HepG2 (cell line): ENCODE measurements around the gene FAM131C. TPM values are rescaled to one million over a fixed set of nuclear protein-coding genes. Genes with fewer than 3 reads are reported as not detected.

Experiments
- ASH2L ChIP-seq: fragments of 300-600, 200-600 bp; sonication (generic); IDR thresholded peaks from 2 replicates; pipeline ENCODE4 v1.7.0; 2017; ENCODE audit warnings: low read depth, mild to moderate bottlenecking, moderate library complexity, mixed read lengths, low read length; ENCODE audit not compliant: insufficient read length
- BORCS8-MEF2B ChIP-seq: sonication (generic); formaldehyde crosslinking; IDR thresholded peaks from 2 replicates; pipeline ENCODE4 v1.8.0; 2022; ENCODE audit warnings: mild to moderate bottlenecking, missing genetic modification reagents
- EEA1 ChIP-seq: sonication (generic); formaldehyde crosslinking; IDR thresholded peaks from 2 replicates; pipeline ENCODE4 v1.5.1; 2020; ENCODE audit warnings: mild to moderate bottlenecking, missing genetic modification reagents, borderline replicate concordance
- ETV5 ChIP-seq: IDR thresholded peaks from 2 replicates; pipeline ENCODE4 v1.6.1; 2018; ENCODE audit warnings: missing biosample characterization, missing genetic modification reagents, inconsistent platforms, borderline replicate concordance
- GABPB1 ChIP-seq: IDR thresholded peaks from 2 replicates; pipeline ENCODE4 v1.6.1; 2016; ENCODE audit warnings: mild to moderate bottlenecking, missing genetic modification reagents, moderate library complexity, missing compliant biosample characterization
- HHEX ChIP-seq: IDR thresholded peaks from 2 replicates; pipeline ENCODE4 v1.6.1; 2016; ENCODE audit warnings: control low read depth
- HNRNPH1 ChIP-seq: fragments of 200-400 bp; formaldehyde crosslinking; optimal IDR thresholded peaks from 2 replicates; pipeline ENCODE3; 2017; ENCODE audit warnings: mild to moderate bottlenecking, low read depth, low read length
- HNRNPK ChIP-seq: fragments of 200-400 bp; formaldehyde crosslinking; IDR thresholded peaks from 2 replicates; pipeline ENCODE4 v1.6.1; 2018; ENCODE audit warnings: low read length, low read depth, moderate library complexity, mild to moderate bottlenecking; ENCODE audit not compliant: poor library complexity, severe bottlenecking
- ISX ChIP-seq: sonication (generic); formaldehyde crosslinking; conservative IDR thresholded peaks from 2 replicates; pipeline ENCODE4 v1.5.0; 2020; ENCODE audit warnings: missing genetic modification reagents
- JUNB ChIP-seq: sonication (generic); formaldehyde crosslinking; IDR thresholded peaks from 2 replicates; pipeline ENCODE4 v1.8.0; 2022; ENCODE audit warnings: missing genetic modification reagents, mild to moderate bottlenecking, borderline replicate concordance
- KLF13 ChIP-seq: sonication (generic); formaldehyde crosslinking; IDR thresholded peaks from 2 replicates; pipeline ENCODE4 v1.4.0; 2020; ENCODE audit warnings: mild to moderate bottlenecking, missing genetic modification reagents
- MATR3 ChIP-seq: sonication (generic); formaldehyde crosslinking; IDR thresholded peaks from 2 replicates; pipeline ENCODE4 v1.4.0; 2020; ENCODE audit warnings: missing genetic modification reagents
- MYC ChIP-seq: sonication (generic); formaldehyde crosslinking; IDR thresholded peaks from 2 replicates; pipeline ENCODE4 v1.9.0; 2021; ENCODE audit warnings: missing genetic modification reagents, borderline replicate concordance
- NFKBIZ ChIP-seq: IDR thresholded peaks from 2 replicates; pipeline ENCODE4 v1.6.1; 2018; ENCODE audit warnings: missing genetic modification reagents, missing compliant biosample characterization
- SIX4 ChIP-seq: sonication (generic); formaldehyde crosslinking; IDR thresholded peaks from 2 replicates; pipeline ENCODE4 v1.4.0; 2020; ENCODE audit warnings: missing genetic modification reagents
- SNAI1 ChIP-seq: sonication (generic); formaldehyde crosslinking; IDR thresholded peaks from 2 replicates; pipeline ENCODE4 v1.5.0; 2020; ENCODE audit warnings: mild to moderate bottlenecking, missing genetic modification reagents, borderline replicate concordance
- STAG1 ChIP-seq: sonication (generic); formaldehyde crosslinking; IDR thresholded peaks from 2 replicates; pipeline ENCODE4 v1.4.0; 2020; ENCODE audit warnings: missing genetic modification reagents
- SYNCRIP ChIP-seq: fragments of 200-400 bp; formaldehyde crosslinking; IDR thresholded peaks from 2 replicates; pipeline ENCODE4 v1.6.1; 2018; ENCODE audit warnings: mild to moderate bottlenecking, low read depth, low read length; ENCODE audit not compliant: insufficient read depth
- ZNF180 ChIP-seq: sonication (generic); formaldehyde crosslinking; IDR thresholded peaks from 2 replicates; pipeline ENCODE4 v1.4.0; 2020; ENCODE audit warnings: low read depth, missing genetic modification reagents, borderline replicate concordance
- ZNF232 ChIP-seq: sonication (generic); formaldehyde crosslinking; IDR thresholded peaks from 2 replicates; pipeline ENCODE4 v1.4.0; 2020; ENCODE audit warnings: missing genetic modification reagents, borderline replicate concordance
- ZNF34 ChIP-seq: sonication (generic); formaldehyde crosslinking; IDR thresholded peaks from 2 replicates; pipeline ENCODE4 v1.4.0; 2020; ENCODE audit warnings: mild to moderate bottlenecking, missing genetic modification reagents, borderline replicate concordance
- ZNF550 ChIP-seq: sonication (generic); formaldehyde crosslinking; IDR thresholded peaks from 2 replicates; pipeline ENCODE4 v1.4.0; 2020; ENCODE audit warnings: mild to moderate bottlenecking, missing genetic modification reagents, borderline replicate concordance
- ZNF556 ChIP-seq: sonication (generic); formaldehyde crosslinking; IDR thresholded peaks from 2 replicates; pipeline ENCODE4 v1.4.0; 2020; ENCODE audit warnings: mild to moderate bottlenecking, missing genetic modification reagents, borderline replicate concordance
- ZNF569 ChIP-seq: sonication (generic); formaldehyde crosslinking; IDR thresholded peaks from 2 replicates; pipeline ENCODE4 v1.5.0; 2020; ENCODE audit warnings: mild to moderate bottlenecking, missing genetic modification reagents, moderate library complexity, borderline replicate concordance
- ZNF761 ChIP-seq: sonication (generic); formaldehyde crosslinking; conservative IDR thresholded peaks from 2 replicates; pipeline ENCODE4 v1.4.0; 2020; ENCODE audit warnings: mild to moderate bottlenecking, missing genetic modification reagents
- polyA plus RNA-seq, 8 experiments: library from polyadenylated mRNA; depleted of rRNA in 3 of 8; stranded (reverse) in 7 of 8; unstranded in 1 of 8; fragments of >200 nt; fragmentation: Illumina TruSeq in 4 of 8; extraction: Trizol in 4 of 8; gene quantifications; 2 replicates each; pipeline versions ENCODE4 v1.2.1 to v1.2.3, GENCODE V29; 2011 to 2016; ENCODE audit warnings: low read depth in 4 of 8, missing spikeins in 1 of 8, mixed read lengths in 1 of 8; ENCODE audit not compliant: insufficient read depth in 1 of 8
- total RNA-seq, 5 experiments: library from RNA; depleted of rRNA; stranded (reverse); fragments of >200 nt; fragmentation: Illumina TruSeq; extraction: Trizol; gene quantifications; 2 replicates each; pipeline ENCODE4 v1.2.3, GENCODE V29; 2016; ENCODE audit warnings: low read depth in 1 of 5
- TF ChIP-seq, protein P1 (sequence below): sonication (generic); IDR thresholded peaks from 2 replicates; pipeline ENCODE4 v1.6.1; 2016; ENCODE audit warnings: low read depth, borderline replicate concordance
- TF ChIP-seq, protein P2 (sequence below): sonication (generic); formaldehyde crosslinking; IDR thresholded peaks from 2 replicates; pipeline ENCODE4 v1.4.0; 2020; ENCODE audit warnings: missing genetic modification reagents, borderline replicate concordance
- TF ChIP-seq, protein P3 (sequence below): sonication (generic); formaldehyde crosslinking; IDR thresholded peaks from 2 replicates; pipeline ENCODE4 v1.5.0; 2020; ENCODE audit warnings: mild to moderate bottlenecking, missing genetic modification reagents, moderate library complexity

Gene FAM131C
- total and polyA plus RNA-seq, 2 of the 13 experiments (the other 11 are each of a cell fraction or from before 2014, with no cell fraction given), result 0.07 TPM; not detected in 1

DNA sequence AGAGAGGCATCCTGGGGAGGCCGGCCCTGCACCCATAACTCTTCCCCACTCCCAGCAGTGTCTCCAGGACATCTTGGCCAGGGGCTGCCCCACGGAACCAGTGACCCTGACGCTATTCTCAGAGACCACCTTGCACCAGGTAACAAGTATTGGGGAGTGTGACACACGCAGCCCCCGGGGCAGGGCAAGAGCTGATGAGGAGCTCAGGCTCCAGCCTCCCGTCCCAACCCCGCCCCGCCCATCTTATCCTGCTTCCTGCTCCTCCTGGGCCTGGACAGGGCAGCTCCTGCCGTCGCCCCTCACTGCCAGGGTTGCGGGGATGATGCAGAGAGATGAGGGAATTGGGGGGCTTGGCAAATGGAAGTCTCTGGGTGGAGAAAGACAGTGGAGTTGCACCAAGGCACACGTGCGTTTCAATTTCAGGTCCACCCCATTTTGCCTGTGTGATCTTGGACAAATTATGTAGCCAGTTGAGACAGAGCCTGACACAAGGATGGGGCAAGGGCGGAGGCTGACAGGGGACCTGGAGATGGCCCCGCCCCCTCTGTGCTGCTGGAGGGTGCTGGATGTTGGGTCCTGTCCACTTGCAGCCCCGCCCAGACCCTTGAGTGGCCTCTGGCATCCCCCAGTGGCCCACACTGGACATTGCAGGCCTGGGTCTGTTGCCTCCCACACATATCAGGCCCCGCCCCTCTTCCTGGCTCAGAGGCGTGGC, 40.9 kb downstream of the FAM131C start (continued):
- TF ChIP-seq ZNF232 (no peak), NFKBIZ (CRISPR knock-in tag) (no peak), SIX4 (no peak), EEA1 (CRISPR knock-in tag) (no peak), ASH2L (no peak), GABPB1 (CRISPR knock-in tag) (peak; percentile 57), ZNF761 (CRISPR knock-in tag) (no peak), HNRNPH1 (no peak), STAG1 (peak; percentile 95), ISX (CRISPR knock-in tag) (no peak), ZNF569 (CRISPR knock-in tag) (no peak), KLF13 (CRISPR knock-in tag) (no peak), ZNF550 (no peak), BORCS8-MEF2B (CRISPR knock-in tag) (0 out of 2 replicates have a peak, but pooled peaks have one; percentile 53), SNAI1 (CRISPR knock-in tag) (no peak), ETV5 (CRISPR knock-in tag) (peak; percentile 34; the same call in 1 of the 2 replicates), MATR3 (no peak), SYNCRIP (no peak), ZNF180 (no peak), MYC (no peak), JUNB (CRISPR knock-in tag) (no peak), ZNF556 (no peak), HNRNPK (no peak), HHEX (CRISPR knock-in tag) (no peak), ZNF34 (CRISPR knock-in tag) (no peak)
- TF ChIP-seq, protein P1, sequence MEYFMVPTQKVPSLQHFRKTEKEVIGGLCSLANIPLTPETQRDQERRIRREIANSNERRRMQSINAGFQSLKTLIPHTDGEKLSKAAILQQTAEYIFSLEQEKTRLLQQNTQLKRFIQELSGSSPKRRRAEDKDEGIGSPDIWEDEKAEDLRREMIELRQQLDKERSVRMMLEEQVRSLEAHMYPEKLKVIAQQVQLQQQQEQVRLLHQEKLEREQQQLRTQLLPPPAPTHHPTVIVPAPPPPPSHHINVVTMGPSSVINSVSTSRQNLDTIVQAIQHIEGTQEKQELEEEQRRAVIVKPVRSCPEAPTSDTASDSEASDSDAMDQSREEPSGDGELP, result no peak
- TF ChIP-seq, protein P2, sequence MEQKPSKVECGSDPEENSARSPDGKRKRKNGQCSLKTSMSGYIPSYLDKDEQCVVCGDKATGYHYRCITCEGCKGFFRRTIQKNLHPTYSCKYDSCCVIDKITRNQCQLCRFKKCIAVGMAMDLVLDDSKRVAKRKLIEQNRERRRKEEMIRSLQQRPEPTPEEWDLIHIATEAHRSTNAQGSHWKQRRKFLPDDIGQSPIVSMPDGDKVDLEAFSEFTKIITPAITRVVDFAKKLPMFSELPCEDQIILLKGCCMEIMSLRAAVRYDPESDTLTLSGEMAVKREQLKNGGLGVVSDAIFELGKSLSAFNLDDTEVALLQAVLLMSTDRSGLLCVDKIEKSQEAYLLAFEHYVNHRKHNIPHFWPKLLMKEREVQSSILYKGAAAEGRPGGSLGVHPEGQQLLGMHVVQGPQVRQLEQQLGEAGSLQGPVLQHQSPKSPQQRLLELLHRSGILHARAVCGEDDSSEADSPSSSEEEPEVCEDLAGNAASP (CRISPR knock-in tag), result 0 out of 2 replicates have a peak, but pooled peaks have one; percentile 39
- TF ChIP-seq, protein P3, sequence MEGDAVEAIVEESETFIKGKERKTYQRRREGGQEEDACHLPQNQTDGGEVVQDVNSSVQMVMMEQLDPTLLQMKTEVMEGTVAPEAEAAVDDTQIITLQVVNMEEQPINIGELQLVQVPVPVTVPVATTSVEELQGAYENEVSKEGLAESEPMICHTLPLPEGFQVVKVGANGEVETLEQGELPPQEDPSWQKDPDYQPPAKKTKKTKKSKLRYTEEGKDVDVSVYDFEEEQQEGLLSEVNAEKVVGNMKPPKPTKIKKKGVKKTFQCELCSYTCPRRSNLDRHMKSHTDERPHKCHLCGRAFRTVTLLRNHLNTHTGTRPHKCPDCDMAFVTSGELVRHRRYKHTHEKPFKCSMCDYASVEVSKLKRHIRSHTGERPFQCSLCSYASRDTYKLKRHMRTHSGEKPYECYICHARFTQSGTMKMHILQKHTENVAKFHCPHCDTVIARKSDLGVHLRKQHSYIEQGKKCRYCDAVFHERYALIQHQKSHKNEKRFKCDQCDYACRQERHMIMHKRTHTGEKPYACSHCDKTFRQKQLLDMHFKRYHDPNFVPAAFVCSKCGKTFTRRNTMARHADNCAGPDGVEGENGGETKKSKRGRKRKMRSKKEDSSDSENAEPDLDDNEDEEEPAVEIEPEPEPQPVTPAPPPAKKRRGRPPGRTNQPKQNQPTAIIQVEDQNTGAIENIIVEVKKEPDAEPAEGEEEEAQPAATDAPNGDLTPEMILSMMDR (CRISPR knock-in tag), result peak; percentile 98
